ENCODE measurements around the gene RND1. TPM values are rescaled to one million over a fixed set of nuclear protein-coding genes. Genes with fewer than 3 reads are reported as not detected.

Gene RND1
- total and polyA plus RNA-seq, 7 donors: 0.36 to 16.2 (median 5.2) TPM; not detected in 2

GRCh38 chr12:48816143-48816854, 49.4 kb downstream of the RND1 start:
- no peaks in the 10 kb centered on the region for H3K36me3 ChIP-seq
- 72 to 90% methylated on average over 3 of the region's 3 CpGs for WGBS, 2 donors
- DNase-seq: no peak
- intact Hi-C loops (cut with DNase I): loop anchor here (10.0 kb wide), 1 partner anchor 601 kb away; no protein-coding TSS in a partner anchor
- H3K27me3 ChIP-seq: no peaks in the 10 kb centered on the region
- no peaks in the 10 kb centered on the region for H3K9me3 ChIP-seq
- peak overlapping the region in 3 of 4 donors; percentile 62 to 79 (median 78) for H3K4me3 ChIP-seq
- TF ChIP-seq POLR2AphosphoS5 (IDR thresholded peaks at IDR 0.05) (no peak), EP300 (IDR thresholded peaks at IDR 0.05) (no peak), POLR2A (IDR thresholded peaks at IDR 0.05) (no peak), CTCF (IDR thresholded peaks at IDR 0.05) (no peak)
- H3K4me1 ChIP-seq: peaks cover 0 to 56% (median 46%) of the 10 kb centered on the region in 4 donors
- peak overlapping the region; percentile 86 to 94 (median 91) for H3K27ac ChIP-seq

- peak overlapping the region; percentile 86 to 94 (median 91) for H3K27ac ChIP-seq
- 1 to 2% methylated on average over 54 of the region's 54 CpGs for WGBS, 2 donors
- intact Hi-C loops (cut with DNase I): loop anchor here (10.0 kb wide), 1 partner anchor 601 kb away; no protein-coding TSS in a partner anchor
- TF ChIP-seq EP300 (IDR thresholded peaks at IDR 0.05) (no peak), POLR2AphosphoS5 (IDR thresholded peaks at IDR 0.05) (peak; percentile 83 to 90 (median 88)), CTCF (IDR thresholded peaks at IDR 0.05) (no peak), POLR2A (IDR thresholded peaks at IDR 0.05) (peak; percentile 8 to 85)
- peak overlapping the region; percentile 62 to 86 (median 78) for H3K4me3 ChIP-seq
- no peaks in the 10 kb centered on the region for H3K27me3 ChIP-seq
- peak; percentile 92 for DNase-seq
- H3K36me3 ChIP-seq: no peaks in the 10 kb centered on the region
- peaks cover 0 to 65% (median 53%) of the 10 kb centered on the region in 4 donors for H3K4me1 ChIP-seq
- H3K9me3 ChIP-seq: no peaks in the 10 kb centered on the region
Measured at GRCh38 chr12:48815126-48816110, 50.3 kb downstream of the RND1 start.

- intact Hi-C loops (cut with DNase I): loop anchor here (10.0 kb wide), 1 partner anchor 600 kb away; no protein-coding TSS in a partner anchor
- Histone ChIP-seq H3K27me3 (no peaks in the 10 kb centered on the region), H3K4me1 (peaks cover 0 to 65% (median 50%) of the 10 kb centered on the region in 4 donors), H3K4me3 (peak overlapping the region; percentile 62 to 86 (median 78)), H3K27ac (peak overlapping the region; percentile 86 to 94 (median 91)), H3K9me3 (no peaks in the 10 kb centered on the region), H3K36me3 (no peaks in the 10 kb centered on the region)
- WGBS, 2 donors: 1% methylated on average over 70 of the region's 70 CpGs
- peak; percentile 94 for DNase-seq
- TF ChIP-seq POLR2AphosphoS5 (IDR thresholded peaks at IDR 0.05) (peak; percentile 29 to 80 (median 59)), EP300 (IDR thresholded peaks at IDR 0.05) (no peak), CTCF (IDR thresholded peaks at IDR 0.05) (peak; percentile 92 to 100 (median 96)), POLR2A (IDR thresholded peaks at IDR 0.05) (peak in 1 of 2 donors; percentile 8)
Measured at GRCh38 chr12:48814262-48815125, 51.2 kb downstream of the RND1 start.
